ENCODE results near the gene NPDC1. TPM values are rescaled to one million over a fixed set of nuclear protein-coding genes. Genes with fewer than 3 reads are reported as not detected.

The NPDC1 gene
- total and polyA plus RNA-seq, 2 of the 8 experiments (the other 6 are each of a cell fraction or from before 2014, with no cell fraction given) = 26.2 to 44.1 TPM

GRCh38 chr9:136997830-136998234 lies 48.1 kb downstream of the NPDC1 start:
- 95% methylated on average over 16 of the region's 18 CpGs; no CpG with 5 or more reads in 1 of the 2 experiments for WGBS, 2 experiments (ENCODE audit: extremely low coverage in 1 of 2, insufficient coverage in 1 of 2, insufficient read length in 1 of 2, insufficient replicate concordance in 2 of 2, low coverage in 1 of 2, low lambda C conversion rate in 2 of 2, missing lambda C conversion rate in 1 of 2)
- 0 out of 4 replicates have a peak overlapping the region, but pooled peaks of 1 of the 2 experiments have one; percentile 77 for H3K4me2 ChIP-seq (ENCODE audit: insufficient read depth in 1 of 2, low read depth in 2 of 2, low read length in 2 of 2)
- no peak for TF ChIP-seq MAX (IDR thresholded peaks at IDR 0.05)
- peak in 1 of 2 experiments; percentile 8; a peak in 1 of 4 replicates for TF ChIP-seq RAD21 (IDR thresholded peaks at IDR 0.05 in 1 of 2, conservative IDR thresholded peaks at IDR 0.05 in 1 of 2; ENCODE audit: low read depth in 2 of 2, low read length in 2 of 2)

More at GRCh38 chr9:136997830-136998234, 48.1 kb downstream of the NPDC1 start:
- DNase-seq (ENCODE audit: low read depth in 1 of 2, low spot score in 2 of 2) (no peak), FAIRE-seq (no peak)
- Histone ChIP-seq H2BK12ac (ENCODE audit: low read depth, low read length) (peak overlapping the region; percentile 60; the same call in 1 of the 2 replicates), H2BK20ac (ENCODE audit: low read length) (no peak overlapping the region), H3K27ac (ENCODE audit: low read depth, low read length) (no peak overlapping the region), H3K9ac (replicated peaks in 1 of 4; ENCODE audit: extremely low read depth in 1 of 4, low read depth in 3 of 4, low read length in 3 of 4) (no peak overlapping the region), H4K8ac (ENCODE audit: extremely low read depth, insufficient read depth, low read length) (no peak overlapping the region), H3K79me2 (ENCODE audit: control insufficient read depth in 1 of 2, insufficient read depth in 2 of 2, low read length in 2 of 2) (no peaks in the 10 kb centered on the region), H3K23ac (ENCODE audit: insufficient read length) (no peak overlapping the region), H3K4me1 (replicated peaks in 1 of 4; ENCODE audit: control insufficient read depth in 3 of 4, insufficient read depth in 4 of 4, low read length in 3 of 4) (peaks cover 0 to 20% (median 10%) of the 10 kb centered on the region in 4 experiments; a peak in 6 of 7 replicates), H3K79me1 (ENCODE audit: low read depth, low read length) (no peaks in the 10 kb centered on the region), H3K36me3 (ENCODE audit: control insufficient read depth in 2 of 4, insufficient read depth in 4 of 4, low read length in 3 of 4) (peaks cover 0 to 2% (median 0%) of the 10 kb centered on the region in 4 experiments; a peak in 1 of 8 replicates), H4K5ac (ENCODE audit: insufficient read length, low read depth, low read length) (no peak overlapping the region), H3K14ac (ENCODE audit: insufficient read length) (no peak overlapping the region), H3K23me2 (ENCODE audit: low read depth, low read length) (peaks cover 12% of the 10 kb centered on the region), H4K91ac (replicated peaks; ENCODE audit: insufficient read length, low read length) (no peak overlapping the region), H2BK120ac (replicated peaks; ENCODE audit: low read depth, low read length) (no peak overlapping the region), H3K56ac (replicated peaks; ENCODE audit: insufficient read length, low read depth, low read length) (no peak overlapping the region), H2AFZ (ENCODE audit: low read length) (no peak overlapping the region), H3K18ac (ENCODE audit: extremely low read depth, low read length) (no peak overlapping the region), H2BK15ac (ENCODE audit: low read length) (no peak overlapping the region), H3K27me3 (replicated peaks in 1 of 4; ENCODE audit: control insufficient read depth in 3 of 4, extremely low read depth in 1 of 4, insufficient read depth in 3 of 4, low read length in 3 of 4) (no peaks in the 10 kb centered on the region; a peak in 1 of 7 replicates), H2AK5ac (ENCODE audit: low read depth, low read length) (no peak overlapping the region), H3K9me3 (ENCODE audit: insufficient read depth in 2 of 2, low read depth in 1 of 2, low read length in 1 of 2) (no peaks in the 10 kb centered on the region), H4K20me1 (replicated peaks in 1 of 2; ENCODE audit: control insufficient read depth in 1 of 2, insufficient read depth in 2 of 2, low read length in 2 of 2) (peaks cover 0 to 2% of the 10 kb centered on the region in 2 experiments), H3K4ac (replicated peaks; ENCODE audit: insufficient read length, low read depth, low read length) (no peak overlapping the region), H2BK5ac (ENCODE audit: low read depth, low read length) (0 out of 2 replicates have a peak overlapping the region, but pooled peaks have one; percentile 35), H3K4me3 (ENCODE audit: extremely low read depth in 1 of 4, insufficient read depth in 2 of 4, low read depth in 3 of 4, low read length in 4 of 4) (no peak overlapping the region)
- POLR2A ChIA-PET (ENCODE audit: partially characterized antibody) = interaction anchor here (1.3 kb wide), 1 partner anchor 19 kb away, joined by 3 read pairs; no protein-coding TSS in a partner anchor
- CTCF ChIA-PET (ENCODE audit: partially characterized antibody) = interaction anchor here (1.4 to 5.6 kb wide), 3 partner anchors 9 to 38 kb away, joined by 3 to 29 read pairs (median 18); partner anchors contain the start of gene PTGDS
